Umbilical cord (tissue), 2 donors: Measurements from ENCODE around the gene ROR2. TPM values are rescaled to one million over a fixed set of nuclear protein-coding genes. Genes with fewer than 3 reads are reported as not detected.

Experiments
- DNase-seq: peaks from one replicate; pipeline ENCODE4 v3.0.0-alpha.2; 2015; ENCODE audit warnings: low spot score
- total RNA-seq: library from RNA; depleted of rRNA; stranded (reverse); fragments of >200 nt; gene quantifications from one replicate; pipeline ENCODE4 v1.2.3, GENCODE V29; 2014; ENCODE audit warnings: low replicate concordance; ENCODE audit not compliant: insufficient read depth

The ROR2 gene
- total RNA-seq, 1 donor from 2014 or later: 44.3 TPM

DNA sequence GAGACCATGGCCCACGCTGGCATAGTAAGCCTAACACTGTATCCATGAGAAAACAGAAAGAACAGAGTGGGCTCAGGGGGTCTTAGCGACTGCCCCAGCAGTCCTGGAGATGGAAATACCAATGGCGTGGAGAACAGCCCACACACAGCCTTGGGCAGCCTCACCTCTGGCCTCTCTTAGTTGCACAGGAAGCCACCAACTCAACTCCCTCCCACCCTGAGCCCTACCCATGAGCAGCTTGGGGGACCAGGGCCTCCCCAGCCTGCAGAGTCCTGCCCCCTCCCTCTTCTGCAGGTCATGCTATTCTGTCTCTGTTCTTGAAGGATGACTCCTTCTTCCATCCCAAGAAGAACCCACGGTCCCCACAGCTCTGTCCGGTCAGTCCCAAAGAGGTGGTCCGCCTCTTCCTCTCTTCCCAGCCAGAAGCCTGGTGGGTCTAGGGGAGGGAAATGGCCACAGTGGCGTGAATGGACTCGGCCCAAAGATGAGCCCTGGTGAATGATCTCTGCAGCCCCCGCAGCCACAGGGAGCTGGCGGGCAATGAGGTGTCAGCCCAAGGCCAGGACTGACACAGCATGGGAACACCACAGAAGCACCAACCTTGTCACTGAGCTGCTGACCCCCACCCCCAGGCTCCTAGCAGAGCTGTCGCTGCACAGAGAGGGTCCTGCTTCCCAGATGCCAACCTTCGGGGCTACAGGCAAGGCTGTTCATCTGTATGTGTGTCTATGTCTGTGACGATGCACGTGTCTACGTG, 131.2 kb downstream of the ROR2 start:
- no peak for DNase-seq

DNA sequence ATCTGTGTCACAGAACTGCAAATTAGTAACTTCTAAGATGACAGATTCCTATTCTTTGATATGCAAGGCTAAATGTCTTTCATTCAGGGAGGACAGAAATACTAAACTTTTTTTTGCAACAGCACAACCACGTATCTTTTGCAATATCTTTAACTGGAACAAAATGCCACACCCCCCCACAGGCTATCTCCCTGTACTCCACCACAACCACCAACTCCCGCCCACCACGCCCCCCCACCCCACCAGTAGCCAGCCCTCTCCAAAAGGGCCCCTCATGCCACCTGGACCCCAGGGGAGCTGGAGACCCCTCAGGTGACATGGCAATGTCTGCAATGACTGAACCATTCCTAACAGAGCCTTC, 131.8 kb downstream of the ROR2 start:
- DNase-seq: no peak

- peak; percentile 83 for DNase-seq
Observed at GRCh38 chr9:91817493-91818224, 132.4 kb downstream of the ROR2 start.

DNA sequence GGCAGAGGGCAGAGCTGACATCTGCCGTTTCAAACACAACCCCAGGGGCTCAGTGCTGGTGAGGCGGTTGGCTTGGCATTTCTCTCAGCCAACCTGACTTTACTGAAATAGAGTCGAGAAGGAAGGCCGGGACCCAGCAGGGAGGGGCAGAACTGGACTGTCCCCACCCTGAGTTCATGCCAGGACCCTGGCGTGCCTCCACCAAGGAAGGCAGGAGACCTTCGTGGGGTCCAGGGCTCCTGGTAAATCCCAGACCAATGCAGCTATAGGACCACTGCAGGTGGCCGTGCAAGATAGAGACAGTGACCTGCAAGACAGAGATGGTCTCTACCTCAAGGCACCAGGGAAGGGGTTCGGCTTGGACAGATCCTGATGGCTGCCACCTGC, 132.9 kb downstream of the ROR2 start:
- DNase-seq: no peak

- DNase-seq: no peak
Observed at GRCh38 chr9:91816356-91816755, 133.7 kb downstream of the ROR2 start.

DNA sequence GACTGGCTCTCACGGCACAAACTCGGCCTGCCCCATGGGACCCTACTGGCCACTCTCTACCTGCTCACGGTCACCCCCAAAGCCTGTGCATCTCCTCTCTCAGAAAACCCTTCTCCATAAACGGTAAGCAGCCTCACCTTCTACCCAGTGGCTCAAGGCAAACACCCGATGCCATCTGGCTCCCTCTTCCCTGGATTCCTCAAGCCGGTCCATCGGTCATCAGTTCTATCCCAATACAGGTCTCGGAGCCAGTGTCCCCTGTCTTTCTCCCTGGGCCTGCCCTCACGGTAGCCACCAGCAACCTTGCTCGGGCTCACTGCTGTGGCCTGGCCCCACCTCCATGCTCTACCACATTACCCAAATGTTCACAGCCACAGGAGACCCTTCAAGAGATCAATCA, 134.1 kb downstream of the ROR2 start:
- DNase-seq: no peak

GRCh38 chr9:91814753-91815152, 135.3 kb downstream of the ROR2 start:
- DNase-seq: no peak

GRCh38 chr9:91814201-91814600, 135.8 kb downstream of the ROR2 start:
- DNase-seq: no peak

GRCh38 chr9:91813176-91813795, 136.7 kb downstream of the ROR2 start:
- no peak for DNase-seq

GRCh38 chr9:91812191-91812590, 137.8 kb downstream of the ROR2 start:
- DNase-seq: no peak

GRCh38 chr9:91811024-91811909, 138.8 kb downstream of the ROR2 start:
- DNase-seq: no peak

- DNase-seq: no peak
Observed at GRCh38 chr9:91810286-91810905, 139.6 kb downstream of the ROR2 start.

DNA sequence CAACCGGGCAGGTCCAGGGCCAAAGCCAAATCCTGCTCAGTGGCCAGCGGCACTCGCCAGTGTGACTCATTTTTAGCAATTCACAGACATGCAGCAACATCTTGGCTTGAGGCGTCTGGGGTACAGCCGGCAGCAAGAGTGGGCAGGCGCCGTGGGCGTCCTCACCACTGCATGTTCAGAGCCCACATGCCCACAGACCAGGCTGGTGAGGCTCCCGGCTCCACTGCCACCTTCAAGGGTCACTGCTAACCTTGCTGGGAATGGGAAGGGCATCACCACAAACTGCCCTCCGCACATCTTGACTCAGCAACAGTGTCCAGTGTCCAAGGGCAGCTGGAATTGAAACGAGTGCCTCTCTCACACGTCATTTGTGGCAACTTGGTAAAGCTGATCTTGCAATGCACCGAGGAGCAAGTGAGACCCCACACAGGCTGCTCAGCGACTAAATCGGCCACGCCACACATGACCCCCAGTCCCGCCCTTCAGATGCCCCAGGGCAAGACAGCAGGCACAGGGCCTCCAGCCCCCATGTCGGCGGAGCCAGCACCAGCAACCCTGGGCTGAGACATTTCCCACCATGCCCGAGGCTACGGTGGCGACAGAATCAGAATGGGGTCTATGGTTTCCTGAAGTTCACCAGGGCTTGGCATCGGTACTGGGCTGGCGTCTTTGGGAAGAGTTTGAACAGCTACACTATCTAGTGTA, 140.3 kb downstream of the ROR2 start:
- no peak for DNase-seq

DNA sequence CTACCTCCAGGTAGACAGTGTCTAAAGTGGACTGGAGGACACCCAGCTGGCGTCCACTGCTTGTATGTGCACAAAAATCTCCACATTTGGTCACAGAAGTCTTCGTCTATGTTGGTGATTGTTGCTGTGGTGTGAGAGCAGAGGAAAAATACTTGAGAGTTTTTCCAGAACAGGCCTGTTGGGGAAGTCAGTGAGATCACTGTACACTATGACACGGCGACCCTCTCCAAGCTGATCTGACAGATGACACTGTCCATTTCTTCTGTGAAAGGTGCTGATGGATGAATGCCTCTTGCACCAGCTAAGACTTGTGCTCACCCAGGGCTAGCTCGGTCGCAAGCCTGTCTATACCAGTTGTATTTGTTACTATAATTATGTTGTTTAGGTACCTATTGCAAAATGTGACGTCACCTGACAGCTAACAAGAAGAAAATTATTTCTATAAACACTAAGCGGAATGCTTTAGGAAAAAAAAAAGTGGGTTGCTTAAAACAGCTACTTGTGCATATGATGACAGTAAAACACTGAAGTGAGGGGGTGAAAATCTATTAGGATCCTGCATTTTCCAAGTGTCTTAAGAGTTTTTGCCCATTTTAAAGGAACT, 142.3 kb downstream of the ROR2 start:
- DNase-seq: no peak

DNA sequence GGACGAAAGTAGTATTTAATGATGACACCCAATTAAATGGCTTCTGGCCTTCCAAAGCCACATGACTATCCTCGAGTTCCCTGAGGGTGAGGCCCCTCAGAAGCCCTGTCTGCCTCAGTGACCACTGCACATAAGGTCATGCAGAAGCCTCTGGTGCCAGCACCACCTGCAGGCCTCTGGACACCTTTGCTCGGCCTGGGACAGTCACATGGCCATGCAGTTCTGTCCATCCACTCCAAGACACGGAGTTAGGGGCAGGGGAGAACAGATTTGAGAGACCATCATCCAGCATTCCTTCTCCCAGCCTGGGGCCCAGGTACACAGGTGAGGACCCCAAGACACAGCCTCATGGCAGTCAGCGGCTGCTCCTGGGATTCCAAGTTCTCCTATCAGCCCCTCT, 145.0 kb downstream of the ROR2 start:
- DNase-seq: no peak

GRCh38 chr9:91803970-91804752, 145.9 kb downstream of the ROR2 start:
- no peak for DNase-seq

DNA sequence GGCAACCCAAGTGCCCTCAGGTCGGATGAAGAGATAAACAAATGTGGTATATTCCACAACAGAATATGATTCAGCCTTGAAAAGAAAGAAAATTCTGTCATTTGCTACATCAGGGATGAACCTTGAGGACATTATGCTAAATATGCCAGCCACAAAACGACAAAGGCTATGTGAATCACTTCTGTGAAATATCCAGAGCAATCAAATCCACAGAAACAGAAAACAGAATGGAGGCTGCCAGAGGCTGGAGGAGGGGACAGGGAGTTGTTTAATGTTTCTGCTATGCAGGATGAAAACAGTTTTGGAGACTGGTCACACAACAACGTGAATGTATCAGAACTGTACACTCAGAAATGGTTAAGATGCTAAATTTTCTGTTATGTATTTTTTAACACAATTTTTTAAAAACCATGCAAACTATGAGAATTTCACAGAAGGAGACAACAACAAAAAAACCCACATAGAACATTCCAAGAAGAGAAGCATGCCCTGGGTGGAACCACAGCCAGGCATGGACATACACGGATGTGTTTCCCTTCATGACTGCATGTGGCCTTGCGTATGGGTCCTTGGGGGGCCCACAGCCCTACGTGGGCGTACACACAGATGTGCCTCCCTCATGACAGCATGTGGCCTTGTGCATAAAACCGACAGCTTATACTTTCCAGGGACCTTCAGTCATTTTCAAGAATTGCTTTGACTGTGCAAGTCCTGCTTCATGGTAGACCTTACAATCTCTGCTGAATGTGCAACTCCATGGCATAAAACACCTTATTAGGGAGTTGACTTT, 146.7 kb downstream of the ROR2 start:
- DNase-seq: peak; percentile 63

DNA sequence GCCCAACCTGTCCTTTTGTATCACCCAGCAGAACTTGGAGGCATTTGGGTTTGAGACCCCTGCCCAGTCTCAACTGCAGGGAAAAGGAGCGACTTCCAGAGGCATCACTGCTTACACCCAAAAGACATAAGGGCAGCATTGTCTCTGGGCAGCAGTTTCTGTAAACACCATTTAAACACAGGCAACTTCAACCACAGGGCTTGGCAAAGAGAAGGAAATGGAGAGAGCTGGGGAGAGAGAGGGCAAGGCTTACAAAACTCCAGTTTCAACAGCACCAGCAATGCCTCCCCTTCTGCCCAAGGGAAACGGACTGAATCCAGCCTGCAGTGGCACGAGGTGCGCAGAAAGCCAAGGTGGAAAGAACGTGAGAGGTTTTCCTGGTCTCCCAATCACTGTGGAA, 147.6 kb downstream of the ROR2 start:
- no peak for DNase-seq
